Tibial nerve (tissue), 4 donors: ENCODE measurements around the gene NAA60. TPM values are rescaled to one million over a fixed set of nuclear protein-coding genes. Genes with fewer than 3 reads are reported as not detected.

Source experiments
- DNase-seq, 2 donors: peaks; one replicate each; pipeline ENCODE4 v3.0.0-alpha.2; 2019; ENCODE audit warnings: low spot score in 2 of 2
- H3K27ac ChIP-seq, 4 donors: fragments of 200-600 bp; sonication (generic) in 3 of 4; one replicate each; pipeline ENCODE4 v1.5.1; 2017 to 2019; ENCODE audit warnings: mild to moderate bottlenecking in 1 of 4
- H3K27me3 ChIP-seq, 2 donors: fragments of 200-600 bp; sonication (generic) in 1 of 2; one replicate each; pipeline versions ENCODE4 v1.5.1 to v1.6.0; 2017 to 2019
- H3K36me3 ChIP-seq, 3 donors: fragments of 200-600 bp; sonication (generic); one replicate each; pipeline ENCODE4 v1.5.1; 2018 to 2019
- H3K4me1 ChIP-seq, 4 donors: fragments of 200-600 bp; sonication (generic) in 3 of 4; one replicate each; pipeline ENCODE4 v1.5.1; 2017 to 2019
- H3K4me3 ChIP-seq, 4 donors: fragments of 200-600 bp; sonication (generic) in 3 of 4; one replicate each; pipeline ENCODE4 v1.5.1; 2017 to 2019; ENCODE audit warnings: mild to moderate bottlenecking in 1 of 4, moderate library complexity in 1 of 4
- H3K9me3 ChIP-seq, 4 donors: fragments of 200-600 bp; sonication (generic) in 3 of 4; one replicate each; pipeline ENCODE4 v1.5.1; 2017 to 2019
- CTCF ChIP-seq, 5 experiments: fragments of 200-600 bp in 3 of 5; fragments of 450-650 bp in 2 of 5; sonication (generic) in 3 of 5; IDR thresholded peaks; one replicate each; pipeline ENCODE4 v1.5.1; 2016 to 2019; ENCODE audit warnings: antibody characterized with exemption in 5 of 5, mild to moderate bottlenecking in 3 of 5, moderate library complexity in 2 of 5
- EP300 ChIP-seq, 2 donors: sonication (generic); formaldehyde crosslinking; IDR thresholded peaks; one replicate each; pipeline ENCODE4 v1.6.1; 2017; ENCODE audit warnings: antibody characterized with exemption in 2 of 2, mild to moderate bottlenecking in 1 of 2
- POLR2A ChIP-seq, 2 donors: fragments of 450-650 bp; IDR thresholded peaks; one replicate each; pipeline ENCODE4 v1.6.1; 2017; ENCODE audit warnings: antibody characterized with exemption in 2 of 2, mild to moderate bottlenecking in 2 of 2, moderate library complexity in 2 of 2
- WGBS, 2 donors: methylation state at CpG; one replicate each; pipeline ENCODE4 v1.1.5; 2018; 5-methylcytosine and 5-hydroxymethylcytosine counted together
- total RNA-seq, 4 donors: library from RNA; depleted of rRNA; stranded (reverse); fragments of >200 nt; gene quantifications; one replicate each; pipeline ENCODE4 v1.1.0, GENCODE V29; 2016

NAA60 gene
- total RNA-seq, 4 donors from 2014 or later: 27.6 to 37.8 (median 28.0) TPM

- Histone ChIP-seq H3K36me3 (peaks cover 0 to 87% (median 47%) of the 10 kb centered on the region in 3 donors), H3K27ac (no peak overlapping the region), H3K4me3 (no peak overlapping the region), H3K4me1 (no peaks in the 10 kb centered on the region), H3K9me3 (no peaks in the 10 kb centered on the region), H3K27me3 (no peaks in the 10 kb centered on the region)
- TF ChIP-seq POLR2A (IDR thresholded peaks at IDR 0.05): no peak
- DNase-seq: no peak
- 89 to 91% methylated on average over 19 to 29 of the region's 30 CpGs for WGBS, 2 donors
Observed at GRCh38 chr16:3484318-3485096, 41.0 kb downstream of the NAA60 start.

- Histone ChIP-seq H3K27ac (no peak overlapping the region), H3K4me1 (no peaks in the 10 kb centered on the region), H3K27me3 (no peaks in the 10 kb centered on the region), H3K9me3 (no peaks in the 10 kb centered on the region), H3K4me3 (no peak overlapping the region), H3K36me3 (peaks cover 0 to 80% (median 42%) of the 10 kb centered on the region in 3 donors)
- 88 to 93% methylated on average over 12 to 15 of the region's 15 CpGs for WGBS, 2 donors
- TF ChIP-seq POLR2A (IDR thresholded peaks at IDR 0.05): no peak
- TF ChIP-seq CTCF (IDR thresholded peaks at IDR 0.05): no peak
- TF ChIP-seq EP300 (IDR thresholded peaks at IDR 0.05): no peak
- DNase-seq: no peak
Observed at GRCh38 chr16:3485097-3485745, 41.7 kb downstream of the NAA60 start.

GRCh38 chr16:3485821-3486505 is 42.5 kb downstream of the NAA60 start:
- H3K4me3 ChIP-seq: no peak overlapping the region
- H3K27me3 ChIP-seq: no peaks in the 10 kb centered on the region
- H3K4me1 ChIP-seq: no peaks in the 10 kb centered on the region
- 89 to 97% methylated on average over 6 to 16 of the region's 20 CpGs for WGBS, 2 donors
- DNase-seq: no peak
- no peak for TF ChIP-seq CTCF (IDR thresholded peaks at IDR 0.05)
- TF ChIP-seq POLR2A (IDR thresholded peaks at IDR 0.05): no peak
- no peak for TF ChIP-seq EP300 (IDR thresholded peaks at IDR 0.05)
- H3K27ac ChIP-seq: no peak overlapping the region
- H3K36me3 ChIP-seq: peaks cover 0 to 73% (median 42%) of the 10 kb centered on the region in 3 donors
- no peaks in the 10 kb centered on the region for H3K9me3 ChIP-seq

GRCh38 chr16:3486506-3487215 is 43.2 kb downstream of the NAA60 start:
- WGBS, 2 donors: 87 to 91% methylated on average over 23 of the region's 24 CpGs
- TF ChIP-seq CTCF (IDR thresholded peaks at IDR 0.05): no peak
- no peak for TF ChIP-seq POLR2A (IDR thresholded peaks at IDR 0.05)
- TF ChIP-seq EP300 (IDR thresholded peaks at IDR 0.05): no peak
- DNase-seq: no peak
- Histone ChIP-seq H3K36me3 (peaks cover 0 to 66% (median 35%) of the 10 kb centered on the region in 3 donors), H3K27ac (no peak overlapping the region), H3K4me3 (no peak overlapping the region), H3K4me1 (peaks cover 0 to 3% (median 0%) of the 10 kb centered on the region in 4 donors), H3K9me3 (no peaks in the 10 kb centered on the region), H3K27me3 (no peaks in the 10 kb centered on the region)
